ENCODE data around the gene CLIP4.

The CLIP4 gene

DNA sequence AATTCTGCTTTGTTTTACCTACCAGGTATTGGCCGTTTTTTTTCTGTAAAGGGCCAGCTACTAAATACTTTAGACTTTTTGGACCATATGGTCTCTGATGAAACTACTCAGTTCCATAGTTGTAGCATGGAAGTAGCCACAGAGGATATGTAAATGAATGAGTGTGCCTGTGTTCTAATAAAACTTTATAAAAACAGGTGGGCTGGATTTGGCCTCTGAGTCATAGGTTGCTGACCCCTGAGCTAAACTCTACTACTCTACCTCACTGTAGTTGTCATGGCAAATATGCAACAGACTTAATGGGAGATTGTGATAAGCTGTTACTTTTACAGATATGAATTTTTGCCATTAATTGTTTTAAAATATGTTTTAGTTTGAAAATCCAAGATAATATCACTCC is 19.7 kb downstream of the CLIP4 start:
- DNase-seq (ENCODE audit: low spot score): no peak

DNA sequence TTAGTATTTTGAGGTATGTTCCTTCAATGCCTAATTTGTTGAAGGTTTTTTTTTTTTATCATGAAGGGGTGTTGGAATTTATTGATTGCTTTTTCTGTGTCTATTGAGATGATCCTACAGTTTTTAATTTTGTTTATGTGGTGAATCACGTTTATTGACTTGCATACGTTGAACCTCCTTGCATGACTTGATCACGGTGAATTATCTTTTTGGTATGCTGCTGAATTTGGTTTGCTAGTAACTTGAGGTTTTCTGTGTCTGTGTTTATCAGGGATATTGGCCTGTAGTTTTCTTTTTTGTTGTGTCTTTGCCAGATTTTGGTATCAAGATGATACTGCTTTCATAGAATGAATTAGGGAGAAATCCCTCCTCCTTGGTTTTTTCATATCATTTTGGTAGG is 23.9 kb downstream of the CLIP4 start:
- DNase-seq (ENCODE audit: low spot score): no peak

DNA sequence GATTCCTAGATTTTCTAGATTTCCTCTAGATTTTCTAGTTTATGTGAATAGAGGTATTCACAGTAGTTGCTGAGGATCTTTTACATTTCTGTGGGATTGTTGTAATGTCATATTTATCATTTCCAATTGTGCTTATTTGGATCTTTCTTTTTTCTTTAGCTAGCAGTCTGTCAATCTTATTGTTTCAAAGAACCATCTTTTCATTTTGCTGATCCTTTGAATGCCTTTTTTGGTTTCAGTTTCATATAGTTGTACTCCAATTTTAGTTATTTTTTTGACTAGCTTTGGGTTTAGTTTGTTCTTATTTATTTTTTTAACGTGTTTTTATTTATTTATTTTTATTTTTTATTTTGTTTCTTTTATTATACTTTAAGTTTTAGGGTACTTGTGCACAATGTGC is 24.5 kb downstream of the CLIP4 start:
- no peak for DNase-seq (ENCODE audit: low spot score)

DNA sequence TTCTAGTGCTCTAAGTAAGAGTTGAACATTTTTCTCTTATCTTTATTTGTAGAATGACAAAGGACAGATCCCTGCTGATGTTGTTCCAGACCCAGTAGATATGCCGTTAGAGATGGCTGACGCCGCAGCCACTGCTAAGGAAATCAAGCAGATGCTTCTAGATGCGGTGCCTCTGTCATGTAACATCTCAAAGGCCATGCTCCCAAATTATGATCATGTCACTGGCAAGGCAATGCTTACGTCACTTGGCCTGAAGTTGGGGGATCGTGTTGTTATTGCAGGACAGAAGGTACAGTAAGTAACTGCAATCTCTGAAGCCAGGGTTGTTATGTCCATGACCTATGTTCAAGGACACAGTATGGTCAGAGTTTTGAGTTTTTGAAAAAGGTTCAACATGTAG is 28.4 kb downstream of the CLIP4 start:
- DNase-seq (ENCODE audit: low spot score): no peak

DNA sequence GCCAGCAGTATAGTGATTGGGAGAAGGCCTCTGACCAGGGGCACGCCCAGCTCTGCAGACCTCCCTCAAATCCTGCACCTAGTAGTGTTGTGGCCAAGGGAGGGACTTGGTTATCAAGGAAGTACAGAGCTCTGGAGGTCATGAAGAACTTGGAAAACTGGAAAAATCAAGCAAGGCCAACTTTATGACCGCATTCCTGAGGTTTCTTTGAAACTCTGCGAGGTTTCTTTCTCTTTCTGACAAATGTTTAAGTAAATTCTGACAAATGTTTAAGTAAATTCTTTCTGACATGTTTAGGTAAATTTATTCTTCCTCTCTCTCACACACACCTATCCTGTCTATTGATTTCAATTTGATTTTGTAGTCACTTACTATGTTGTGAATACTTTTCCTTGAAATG is 31.0 kb downstream of the CLIP4 start:
- DNase-seq (ENCODE audit: low spot score): no peak

DNA sequence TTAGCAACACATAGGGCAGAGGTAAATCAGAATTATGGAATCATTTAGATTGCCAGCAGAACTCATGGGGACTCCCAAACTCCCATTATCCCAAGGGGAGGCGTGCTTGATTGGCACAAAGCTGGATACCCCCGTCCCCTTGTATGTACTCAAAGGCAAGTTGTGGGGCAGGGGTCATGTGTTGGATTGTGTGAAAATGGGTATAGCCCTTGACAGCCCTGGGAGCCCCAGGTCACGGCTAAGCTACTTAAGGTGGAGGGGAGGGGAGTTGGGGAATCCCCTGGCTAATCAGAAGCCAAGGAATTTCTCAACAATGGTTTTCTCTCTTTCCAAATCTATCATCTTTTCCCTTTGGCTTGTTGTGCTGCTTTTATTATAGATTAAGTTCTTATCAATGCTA is 32.7 kb downstream of the CLIP4 start:
- DNase-seq (ENCODE audit: low spot score): no peak

DNA sequence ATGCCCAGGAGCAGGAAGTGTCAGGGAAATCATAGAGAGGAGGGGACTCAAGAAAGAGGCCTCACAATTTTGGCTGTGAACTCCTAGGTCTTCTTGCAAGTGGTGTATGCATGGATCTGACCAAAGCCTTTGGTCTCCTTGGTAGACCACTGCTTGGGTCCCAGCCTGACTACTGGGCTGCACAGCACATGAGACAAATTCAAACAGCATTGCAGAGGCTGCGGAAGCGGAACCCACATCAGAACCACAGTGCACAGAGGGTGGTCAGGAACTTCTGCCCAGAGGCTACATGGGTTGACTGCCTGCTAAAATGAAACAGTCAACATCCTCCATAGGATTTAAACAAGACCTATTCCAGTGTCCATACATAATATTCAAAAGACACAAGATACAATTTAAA is 39.4 kb downstream of the CLIP4 start:
- no peak for DNase-seq (ENCODE audit: low spot score)

DNA sequence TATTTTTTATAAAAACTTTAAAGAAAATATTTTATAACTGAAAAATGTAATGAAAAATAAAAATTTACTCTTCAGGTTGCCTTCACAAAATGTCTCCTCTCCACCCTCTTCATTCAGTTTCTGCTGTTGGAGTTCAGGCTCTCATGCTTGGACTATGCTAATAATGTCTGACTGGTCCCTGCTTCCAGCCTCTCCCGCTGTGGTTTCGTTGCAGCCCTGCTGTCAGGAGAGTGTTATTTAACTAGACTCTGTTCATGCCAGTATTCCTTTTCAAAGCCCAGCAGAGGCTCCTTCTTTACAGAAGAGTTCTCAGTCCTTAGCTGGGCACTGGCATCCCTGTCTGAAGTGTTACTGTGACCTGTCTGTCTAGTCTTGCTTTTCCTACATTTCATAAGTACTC is 40.4 kb downstream of the CLIP4 start:
- no peak for DNase-seq (ENCODE audit: low spot score)

DNA sequence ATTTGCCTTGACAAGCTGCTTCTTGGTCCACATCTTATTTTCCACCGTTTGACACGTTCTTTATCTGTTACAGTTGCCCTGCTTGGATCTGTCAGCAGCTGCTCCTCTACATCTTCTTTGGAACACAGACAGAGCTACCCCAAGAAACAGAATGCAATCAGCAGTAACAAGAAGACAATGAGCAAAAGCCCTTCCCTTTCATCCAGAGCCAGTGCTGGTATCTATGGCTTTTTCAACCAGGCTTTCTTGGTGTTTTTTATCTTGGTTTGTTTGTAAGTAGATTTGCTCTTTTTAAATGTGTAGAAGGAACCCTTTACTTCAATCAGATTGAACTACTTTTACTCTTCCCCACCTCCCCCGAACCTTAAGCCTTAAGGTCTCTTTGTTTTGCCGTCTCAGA is 41.9 kb downstream of the CLIP4 start:
- DNase-seq (ENCODE audit: low spot score): no peak

DNA sequence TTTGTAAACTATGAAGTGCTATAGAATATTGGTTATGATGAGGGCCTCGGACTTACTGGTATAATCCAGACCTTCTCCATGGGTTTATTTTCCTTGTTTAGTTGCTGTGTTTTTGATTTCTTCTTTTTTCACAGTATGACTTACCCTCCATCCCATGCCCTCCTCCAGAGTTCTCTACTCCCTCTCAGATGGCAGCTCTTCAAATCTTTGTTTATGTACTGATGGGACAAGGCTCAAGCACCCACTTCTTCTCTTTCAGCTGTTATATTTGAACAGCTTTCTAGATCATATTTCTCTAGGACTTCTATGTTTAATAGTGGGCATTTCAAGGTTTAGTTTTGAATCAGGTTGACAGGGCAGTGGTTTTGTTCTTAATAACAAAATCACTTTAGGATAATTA is 43.9 kb downstream of the CLIP4 start:
- no peak for DNase-seq (ENCODE audit: low spot score)

DNA sequence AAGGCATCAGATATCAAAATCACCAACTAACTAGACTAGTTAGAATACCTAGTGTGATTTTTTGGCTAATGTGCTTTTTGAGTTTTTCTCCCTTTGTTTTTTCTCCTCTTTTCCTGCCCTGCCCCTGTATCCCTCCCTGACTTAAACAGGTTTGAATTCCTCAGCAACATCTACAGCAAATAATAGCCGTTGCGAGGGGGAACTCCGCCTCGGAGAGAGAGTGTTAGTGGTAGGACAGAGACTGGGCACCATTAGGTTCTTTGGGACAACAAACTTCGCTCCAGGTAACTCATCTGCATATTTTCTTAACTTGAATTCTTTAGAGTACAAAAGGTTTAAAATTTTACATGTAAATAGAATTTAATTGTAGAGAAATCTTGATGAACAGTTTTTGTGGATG is 45.0 kb downstream of the CLIP4 start:
- DNase-seq (ENCODE audit: low spot score): no peak

DNA sequence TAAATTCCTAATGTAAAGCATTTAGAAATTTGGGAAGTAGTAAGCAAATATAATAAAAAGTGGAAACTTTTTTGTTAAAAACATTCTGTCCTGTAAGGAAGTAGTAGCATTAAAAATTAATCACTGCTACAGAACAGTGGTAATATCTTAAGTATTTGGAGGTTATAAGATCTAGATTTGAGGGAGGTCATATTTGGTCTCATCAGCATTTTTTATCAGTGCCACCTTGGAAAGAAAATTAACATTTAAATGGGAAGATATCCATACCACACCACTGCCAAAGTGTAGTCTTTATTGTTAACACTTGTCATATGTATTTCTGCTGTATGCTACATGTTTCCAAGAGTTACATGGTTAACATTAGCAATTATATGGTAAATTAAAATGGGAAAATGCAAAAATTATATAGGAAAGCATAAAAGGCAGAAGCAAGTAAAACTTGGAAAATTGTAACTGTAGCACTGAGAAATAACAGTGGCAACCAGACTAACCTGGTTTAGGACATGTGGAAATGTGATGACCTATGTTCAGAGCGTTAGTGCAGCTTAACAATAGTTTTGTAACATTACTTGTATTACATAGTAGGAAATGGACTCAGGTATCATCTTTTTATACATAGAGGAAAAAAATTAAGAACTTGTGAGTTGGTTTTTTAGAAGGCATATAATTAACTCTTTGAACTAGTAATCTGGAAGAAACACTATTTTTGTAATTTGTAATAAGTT is 47.2 kb downstream of the CLIP4 start:
- DNase-seq (ENCODE audit: low spot score): no peak

DNA sequence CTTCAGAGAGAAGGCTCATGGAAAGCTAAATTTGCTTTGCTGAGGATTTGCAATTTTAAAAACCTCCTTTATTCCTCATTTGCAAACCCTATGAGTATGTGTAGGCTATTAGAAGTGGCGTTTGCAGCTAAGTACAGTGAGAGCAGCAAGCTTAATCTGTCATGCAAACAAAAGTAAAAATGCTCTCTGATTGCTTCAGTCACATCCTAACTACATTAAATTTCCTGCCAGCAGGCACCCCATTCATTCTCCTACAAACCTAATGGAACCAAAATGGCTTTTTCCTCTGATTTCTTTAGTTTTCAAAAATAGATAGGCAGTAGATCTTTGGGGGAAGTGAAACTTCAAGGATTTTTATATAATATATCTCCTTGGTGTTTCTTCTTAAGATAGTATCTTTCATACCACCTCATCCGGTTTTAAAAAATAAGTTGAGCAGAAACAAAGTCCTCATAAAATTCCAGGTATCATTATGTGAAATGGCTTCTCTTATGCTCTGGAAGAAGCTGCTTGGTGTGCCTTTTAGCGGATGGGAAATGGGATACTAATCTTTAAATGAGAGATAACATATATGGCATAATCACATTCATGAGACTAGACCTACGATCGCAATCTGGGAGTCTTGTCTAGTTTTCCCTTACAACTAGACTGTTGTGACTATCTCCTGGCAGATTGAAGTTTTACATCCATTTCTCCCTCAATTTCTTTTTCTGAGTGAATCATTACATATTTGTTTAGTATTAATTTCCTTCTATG is 49.1 kb downstream of the CLIP4 start:
- DNase-seq (ENCODE audit: low spot score): no peak

DNA sequence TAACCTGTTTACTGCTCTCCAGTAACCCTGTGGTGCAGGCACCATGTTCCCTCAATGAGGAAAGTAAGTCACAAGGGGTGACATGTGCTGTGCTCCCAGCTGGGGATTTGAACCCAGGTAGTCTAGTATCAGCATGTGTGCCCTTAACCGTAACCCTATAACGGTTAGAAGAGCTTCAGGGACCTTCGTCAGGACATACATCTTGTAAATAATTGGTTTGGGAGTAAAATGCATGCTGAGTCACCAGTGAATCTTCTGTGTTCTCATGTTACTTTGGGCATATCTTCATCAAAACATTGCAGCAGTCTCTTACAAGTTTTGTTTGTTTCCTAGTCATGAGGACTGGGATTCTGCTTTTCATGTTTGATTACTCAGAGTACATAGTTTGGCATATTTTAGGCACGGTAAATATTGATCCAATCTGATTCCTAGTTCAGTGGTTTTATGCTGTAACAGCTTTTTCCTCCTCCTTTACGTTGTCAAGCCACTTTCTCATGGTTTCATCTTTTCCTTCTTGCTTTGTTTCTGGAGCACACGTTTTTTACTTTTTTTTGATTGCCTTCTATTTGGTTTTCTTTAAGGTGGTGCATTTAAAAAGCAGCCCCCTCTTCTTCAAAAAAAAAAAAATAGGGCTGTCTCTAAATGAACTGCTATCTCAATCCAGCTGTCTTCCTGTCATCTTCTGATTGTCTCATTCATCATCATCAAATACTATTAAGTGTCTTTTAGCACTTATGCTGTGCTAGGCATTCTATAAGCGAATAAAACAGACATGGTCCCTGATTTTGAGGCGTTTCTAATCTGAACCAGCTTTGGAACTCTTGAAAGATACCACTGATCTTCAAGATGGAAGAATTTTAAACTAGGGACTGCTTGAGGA is 50.4 kb downstream of the CLIP4 start:
- DNase-seq (ENCODE audit: low spot score): no peak

DNA sequence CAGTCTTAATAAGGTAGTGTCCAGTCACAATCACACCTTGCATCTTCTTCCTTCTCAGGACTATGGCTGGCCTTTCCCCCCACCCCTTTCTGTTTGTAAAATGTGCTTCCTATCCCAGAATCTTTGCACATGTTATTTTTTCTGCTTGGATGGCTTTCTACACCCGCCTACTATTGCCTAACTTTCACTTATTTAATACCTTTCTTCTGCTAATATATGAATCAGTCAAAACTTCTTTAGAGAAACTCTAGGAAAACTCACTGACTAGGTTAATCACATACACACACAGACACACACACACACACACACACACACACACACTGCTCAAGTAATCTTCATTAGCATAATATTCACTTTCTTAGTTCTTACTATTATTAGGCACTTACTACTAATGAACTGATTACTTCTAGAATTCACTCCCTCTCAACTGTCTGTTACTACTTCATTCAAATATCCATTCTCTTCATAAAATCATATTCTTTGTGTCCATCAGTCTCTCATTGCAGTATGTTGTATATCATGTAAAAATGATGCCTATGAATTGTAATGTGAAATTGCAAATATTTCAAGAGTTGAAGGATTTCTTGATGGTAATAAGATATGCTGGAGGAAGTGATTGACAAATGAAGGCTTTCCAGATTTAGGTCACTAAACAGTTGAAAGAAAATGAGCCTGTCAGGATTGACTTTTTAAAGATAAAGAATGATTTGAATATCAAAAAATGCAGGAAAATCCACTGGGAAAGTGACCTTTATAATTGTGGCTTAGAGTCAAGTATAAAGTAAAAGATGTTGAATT is 51.2 kb downstream of the CLIP4 start:
- DNase-seq (ENCODE audit: low spot score): no peak

DNA sequence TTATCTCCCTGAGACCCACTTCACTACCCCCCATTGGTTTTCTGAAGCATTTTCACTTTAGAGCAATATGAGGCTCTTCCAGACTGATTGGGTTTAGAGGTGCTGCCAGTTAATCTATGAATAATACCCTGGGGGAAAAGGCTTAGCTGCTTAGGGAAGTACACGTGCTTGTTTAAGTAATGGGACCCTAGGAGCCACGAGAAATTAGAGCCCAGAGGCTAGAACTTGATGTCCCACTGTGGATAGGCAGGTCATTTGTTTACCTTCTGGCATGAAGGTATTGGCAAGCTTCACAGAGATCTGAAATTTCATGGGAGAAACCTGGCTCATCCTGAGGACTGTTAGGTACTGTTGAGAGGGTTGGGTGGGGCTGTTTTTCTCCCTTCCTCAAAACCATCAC is 59.7 kb downstream of the CLIP4 start:
- DNase-seq (ENCODE audit: low spot score): no peak

DNA sequence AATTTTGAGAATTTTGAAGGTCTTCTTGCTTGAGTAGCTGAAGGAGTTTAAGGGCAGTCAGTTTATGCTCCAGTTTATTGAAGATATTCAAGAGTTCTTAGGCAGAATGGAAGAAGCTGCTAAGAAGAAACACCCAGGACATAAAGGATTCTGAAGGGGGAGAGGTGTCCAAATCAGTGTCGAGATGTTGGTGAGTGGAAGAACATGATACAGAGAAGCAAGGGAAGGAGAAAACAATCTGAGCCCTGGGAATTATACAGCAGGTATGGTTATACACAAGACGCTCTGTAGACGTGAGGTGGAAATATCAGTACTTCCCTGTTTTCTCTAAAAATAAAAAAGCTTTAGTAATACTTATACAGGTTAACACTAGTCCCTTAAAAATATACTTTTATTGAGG is 60.1 kb downstream of the CLIP4 start:
- DNase-seq (ENCODE audit: low spot score): no peak

DNA sequence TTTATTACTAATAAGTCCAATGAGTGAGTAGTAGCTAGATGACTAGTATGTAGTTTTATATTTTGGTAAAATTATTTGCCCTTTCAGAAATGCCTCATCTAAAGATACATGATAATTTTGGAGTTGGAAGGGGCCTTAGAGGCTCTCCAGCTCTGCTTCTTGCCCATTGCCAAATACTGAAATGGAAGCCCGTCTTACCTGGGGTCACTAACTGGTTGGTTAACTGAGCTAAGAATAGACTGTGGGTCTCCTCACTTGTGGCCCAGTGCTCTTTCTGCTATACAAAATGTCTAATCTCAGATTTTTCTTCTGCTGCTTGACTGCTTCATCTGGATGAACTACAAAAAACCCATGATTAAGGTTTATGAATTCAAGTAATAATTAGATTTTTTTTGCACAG is 67.1 kb downstream of the CLIP4 start:
- DNase-seq (ENCODE audit: low spot score): no peak

DNA sequence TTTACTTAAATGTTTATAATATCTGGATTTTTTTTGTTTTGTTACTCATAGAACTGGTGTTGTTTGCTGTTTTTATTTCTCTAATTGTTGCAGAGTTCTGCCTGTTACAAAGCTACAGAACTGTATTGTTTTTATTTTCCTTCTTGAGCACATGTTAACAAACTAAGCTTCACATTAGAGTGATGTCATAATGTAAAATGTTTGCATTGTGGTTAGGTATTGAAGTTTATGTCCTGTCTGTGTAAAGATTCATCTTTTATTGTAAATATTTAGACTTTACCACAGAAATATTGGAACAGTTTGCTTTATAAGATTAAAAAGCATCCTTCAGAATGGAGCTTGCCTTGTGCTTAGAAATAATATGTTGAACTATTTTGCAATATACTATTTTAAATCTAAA is 67.7 kb downstream of the CLIP4 start:
- no peak for DNase-seq (ENCODE audit: low spot score)

DNA sequence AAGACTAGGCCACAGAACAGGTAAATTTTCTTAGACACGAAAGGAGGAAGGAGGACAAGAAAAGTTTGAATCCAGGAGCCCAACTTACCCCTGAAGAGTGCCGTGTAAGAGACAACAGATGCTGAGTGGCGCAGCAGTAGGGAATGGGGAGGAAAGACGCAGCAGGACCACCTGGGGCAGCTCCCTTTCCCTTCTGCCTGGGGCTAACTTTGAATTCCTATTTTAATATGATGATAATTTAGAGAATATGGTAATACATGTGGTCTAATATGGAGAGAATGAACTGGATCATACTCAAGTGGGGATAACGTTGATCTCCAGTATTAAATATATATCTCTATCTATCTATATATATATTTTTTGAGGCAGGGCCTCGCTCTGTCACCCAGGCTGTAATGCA is 69.3 kb downstream of the CLIP4 start:
- DNase-seq (ENCODE audit: low spot score): no peak

DNA sequence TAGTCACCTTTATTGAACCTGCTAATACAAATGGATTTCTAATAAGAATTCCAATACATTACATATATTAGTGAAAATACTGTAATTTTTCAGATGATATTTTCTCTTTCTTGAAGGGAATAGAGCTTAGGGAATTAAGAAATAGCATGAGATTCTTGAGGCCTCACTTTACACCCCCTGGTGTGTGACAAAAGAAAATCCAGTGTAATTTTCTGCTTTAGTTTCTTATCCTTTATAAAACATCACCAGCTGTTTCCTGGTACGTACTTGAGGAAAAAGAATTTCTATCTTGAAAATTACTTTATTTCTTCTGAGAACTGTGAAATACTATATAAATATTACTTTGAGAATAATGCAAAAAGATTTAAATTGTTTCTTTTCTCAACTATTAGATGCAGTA is 71.6 kb downstream of the CLIP4 start:
- no peak for DNase-seq (ENCODE audit: low spot score)

DNA sequence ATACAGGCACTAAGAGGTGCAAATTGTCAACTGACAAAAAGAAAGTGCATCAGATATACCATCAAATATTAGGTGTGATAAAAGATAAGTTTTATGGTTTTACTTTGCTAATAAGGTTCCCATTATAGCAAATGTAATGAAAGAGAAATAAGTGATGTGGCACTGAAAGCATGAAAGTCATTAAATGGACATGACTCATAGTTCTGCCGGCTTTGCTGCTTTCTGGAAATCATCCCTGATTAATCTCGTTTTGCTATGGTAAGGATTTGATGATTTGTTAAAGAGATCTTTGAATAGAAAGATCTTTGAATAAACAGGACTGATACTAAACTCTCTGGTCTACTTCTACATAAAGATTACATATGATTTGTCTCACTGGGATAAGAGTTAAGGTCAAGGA is 72.7 kb downstream of the CLIP4 start:
- no peak for DNase-seq (ENCODE audit: low spot score)
